Choroid plexus epithelial cell (primary cell): ENCODE results near the gene SLCO3A1.

ENCODE experiments used
- DNase-seq: peaks from one replicate; pipeline ENCODE4 v3.0.0-alpha.2; 2010; ENCODE audit warnings: low read depth
- H3K4me3 ChIP-seq: 2 replicates; pipeline ENCODE4 v1.5.1; 2011; ENCODE audit warnings: low read depth, mild to moderate bottlenecking, control low read depth, low read length, moderate library complexity
- CTCF ChIP-seq: conservative IDR thresholded peaks from 2 replicates; pipeline ENCODE4 v1.5.1; 2011; ENCODE audit warnings: low read depth, mild to moderate bottlenecking, control low read depth, inconsistent platforms, low read length, moderate library complexity

Gene SLCO3A1

DNA sequence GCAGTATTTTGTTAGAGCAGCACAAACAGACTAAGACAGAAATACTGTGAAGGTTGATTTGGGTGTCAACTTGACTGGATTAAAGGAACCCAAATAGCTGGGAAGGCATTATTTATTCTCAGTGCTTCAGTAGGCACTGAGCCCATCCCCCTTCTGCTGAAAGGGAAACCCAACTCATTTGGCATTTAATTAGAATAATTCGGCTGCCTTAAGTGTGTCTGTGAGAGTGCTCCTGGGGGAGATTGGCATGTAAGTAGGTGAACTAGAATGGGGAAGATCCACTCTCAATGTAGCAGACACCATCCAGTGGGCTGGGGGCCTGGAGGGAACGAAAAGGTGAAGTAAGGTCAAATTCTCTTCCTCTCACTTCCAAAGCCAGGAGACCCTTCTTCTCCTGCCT is 20.5 kb upstream of the SLCO3A1 start:
- H3K4me3 ChIP-seq = no peak overlapping the region
- no peak for DNase-seq
- no peak for TF ChIP-seq CTCF

DNA sequence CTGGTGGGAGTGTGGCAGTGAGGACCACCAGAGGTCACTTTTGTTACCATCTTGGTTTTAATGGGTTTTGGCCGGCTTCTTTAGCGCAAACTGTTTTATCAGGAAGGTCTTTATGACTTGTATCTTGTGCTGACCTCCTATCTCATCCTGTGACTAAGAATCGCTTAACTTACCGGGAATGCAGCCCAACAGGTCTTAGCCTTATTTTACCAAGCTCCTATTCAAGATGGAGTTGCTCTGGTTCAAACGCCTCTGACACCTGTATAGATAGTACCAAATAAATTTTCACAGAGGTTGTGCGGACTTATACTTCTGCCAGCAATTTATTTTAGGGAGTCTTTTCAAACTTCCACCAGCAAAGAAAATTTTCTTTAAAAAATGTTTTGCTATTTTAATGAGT is 13.6 kb upstream of the SLCO3A1 start:
- H3K4me3 ChIP-seq = no peak overlapping the region
- no peak for TF ChIP-seq CTCF
- DNase-seq = no peak

GRCh38 chr15:91841861-91842260 is 11.6 kb upstream of the SLCO3A1 start:
- no peak overlapping the region for H3K4me3 ChIP-seq
- TF ChIP-seq CTCF = no peak
- no peak for DNase-seq

GRCh38 chr15:91844341-91844740 is 9.2 kb upstream of the SLCO3A1 start:
- DNase-seq = no peak
- no peak overlapping the region for H3K4me3 ChIP-seq
- no peak for TF ChIP-seq CTCF

- TF ChIP-seq CTCF = no peak
- DNase-seq = no peak
Observed at GRCh38 chr15:91844928-91845327, 8.6 kb upstream of the SLCO3A1 start.

GRCh38 chr15:91845720-91846119 is 7.8 kb upstream of the SLCO3A1 start:
- no peak overlapping the region for H3K4me3 ChIP-seq
- no peak for DNase-seq
- TF ChIP-seq CTCF = no peak

More at GRCh38 chr15:91844928-91845327, 8.6 kb upstream of the SLCO3A1 start:
- H3K4me3 ChIP-seq = no peak overlapping the region

DNA sequence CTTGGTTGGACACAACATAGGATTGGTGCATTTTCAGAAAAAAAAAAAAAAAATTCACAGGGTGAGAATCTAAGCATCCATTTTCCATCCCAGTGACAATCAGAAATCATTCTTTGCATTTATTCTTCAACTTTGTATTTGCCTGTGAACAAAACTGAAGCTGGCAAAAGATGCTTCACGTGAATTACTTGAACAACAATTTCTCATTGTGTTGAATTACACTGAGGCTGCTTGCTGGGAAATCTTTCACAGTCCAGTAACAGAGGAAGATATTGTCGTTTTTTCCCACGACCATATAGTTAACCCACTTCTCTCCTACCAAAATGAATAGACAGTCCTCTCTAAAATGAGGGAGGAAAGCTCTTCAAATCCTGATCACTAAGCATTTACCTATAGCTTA is 4.3 kb upstream of the SLCO3A1 start:
- no peak for DNase-seq
- no peak overlapping the region for H3K4me3 ChIP-seq
- TF ChIP-seq CTCF = no peak
